WTC11 (cell line): ENCODE measurements around the gene ISG15. TPM values are rescaled to one million over a fixed set of nuclear protein-coding genes. Genes with fewer than 3 reads are reported as not detected.

ENCODE experiments used
- ATAC-seq: fragments of 200-7000 bp; cut with Tn5 transposase; 2 replicates; pipeline ENCODE4 v1.10.0; 2021; ENCODE audit warnings: mild to moderate bottlenecking, moderate library complexity
- CTCF ChIA-PET: fragments of 300-600 bp; sonication (Branson Sonifier 250); formaldehyde crosslinking; loops from one replicate; lab custom pipeline; 2021; ENCODE audit warnings: antibody characterized with exemption; lab: Charles Lee
- POLR2A ChIA-PET: fragments of 350-600 bp; sonication (Branson Sonifier 250); formaldehyde crosslinking; loops from one replicate; lab custom pipeline; 2021; ENCODE audit warnings: antibody characterized with exemption; lab: Charles Lee
- DNase-seq: peaks from one replicate; pipeline ENCODE4 v3.0.0; 2021; ENCODE audit warnings: low spot score
- H3K27ac Mint-ChIP-seq: 2 replicates; pipeline ENCODE4 v1.8.0; 2021; ENCODE audit warnings: mixed read lengths
- H3K27me3 Mint-ChIP-seq: 2 replicates; pipeline ENCODE4 v1.8.0; 2021; ENCODE audit warnings: low read depth, mild to moderate bottlenecking, moderate library complexity, mixed read lengths
- H3K36me3 Mint-ChIP-seq: 2 replicates; pipeline ENCODE4 v1.8.0; 2021; ENCODE audit warnings: mixed read lengths
- H3K4me1 Mint-ChIP-seq: 2 replicates; pipeline ENCODE4 v1.8.0; 2022; ENCODE audit warnings: mixed read lengths
- H3K4me3 Mint-ChIP-seq: 2 replicates; pipeline ENCODE4 v1.8.0; 2021; ENCODE audit warnings: mild to moderate bottlenecking, moderate library complexity, mixed read lengths
- H3K9me3 Mint-ChIP-seq: 2 replicates; pipeline ENCODE4 v1.8.0; 2021; ENCODE audit warnings: mixed read lengths
- JUN ChIP-seq: sonication (generic); formaldehyde crosslinking; IDR thresholded peaks from 2 replicates; pipeline ENCODE4 v1.8.0; 2023; ENCODE audit warnings: mild to moderate bottlenecking, missing genetic modification reagents
- MXD4 ChIP-seq: fragments of 250-450 bp; sonication (Bioruptor Pico); IDR thresholded peaks from 2 replicates; pipeline ENCODE4 v1.8.0; 2021; ENCODE audit warnings: mild to moderate bottlenecking, moderate library complexity, borderline replicate concordance
- MYBL2 ChIP-seq: sonication (generic); formaldehyde crosslinking; IDR thresholded peaks from 2 replicates; pipeline ENCODE4 v1.8.1; 2023; ENCODE audit warnings: mild to moderate bottlenecking, moderate library complexity, missing genetic modification reagents
- SOX15 ChIP-seq: fragments of 250-450 bp; sonication (Bioruptor Pico); IDR thresholded peaks from 2 replicates; pipeline ENCODE4 v1.9.0; 2021; ENCODE audit warnings: mild to moderate bottlenecking
- ZNF423 ChIP-seq: fragments of 250-450 bp; sonication (Bioruptor Pico); IDR thresholded peaks from 2 replicates; pipeline ENCODE4 v2.1.2; 2022; ENCODE audit warnings: mild to moderate bottlenecking, moderate library complexity
- total RNA-seq: library from RNA; stranded (reverse); gene quantifications from 3 replicates; pipeline ENCODE4 v1.2.3, GENCODE V29; 2021
- TF ChIP-seq, protein P1 (sequence below): sonication (generic); formaldehyde crosslinking; conservative IDR thresholded peaks from 2 replicates; pipeline ENCODE4 v1.8.1; 2022; ENCODE audit warnings: mild to moderate bottlenecking, missing genetic modification reagents
- TF ChIP-seq, protein P2 (sequence below): sonication (generic); formaldehyde crosslinking; IDR thresholded peaks from 2 replicates; pipeline ENCODE4 v1.8.1; 2023; ENCODE audit warnings: mild to moderate bottlenecking, missing genetic modification reagents
- TF ChIP-seq, protein P3 (sequence below): sonication (generic); formaldehyde crosslinking; IDR thresholded peaks from 2 replicates; pipeline ENCODE4 v1.8.0; 2023; ENCODE audit warnings: missing genetic modification reagents
- TF ChIP-seq, protein P4 (sequence below): fragments of 250-450 bp; sonication (Bioruptor Pico); IDR thresholded peaks from 2 replicates; pipeline ENCODE4 v1.9.0; 2021; ENCODE audit warnings: mild to moderate bottlenecking
- TF ChIP-seq, protein P5 (sequence below): sonication (generic); formaldehyde crosslinking; IDR thresholded peaks from 2 replicates; pipeline ENCODE4 v1.8.0; 2022; ENCODE audit warnings: missing genetic modification reagents
- TF ChIP-seq, protein P6 (sequence below): sonication (generic); formaldehyde crosslinking; IDR thresholded peaks from 2 replicates; pipeline ENCODE4 v1.8.0; 2022; ENCODE audit warnings: mild to moderate bottlenecking, missing genetic modification reagents
- TF ChIP-seq, protein P7 (sequence below): sonication (generic); formaldehyde crosslinking; conservative IDR thresholded peaks from 2 replicates; pipeline ENCODE4 v1.8.1; 2023; ENCODE audit warnings: mild to moderate bottlenecking, low read depth, missing genetic modification reagents, moderate library complexity

ISG15 gene
- total RNA-seq, 1 experiment from 2014 or later = 29.5 TPM

DNA sequence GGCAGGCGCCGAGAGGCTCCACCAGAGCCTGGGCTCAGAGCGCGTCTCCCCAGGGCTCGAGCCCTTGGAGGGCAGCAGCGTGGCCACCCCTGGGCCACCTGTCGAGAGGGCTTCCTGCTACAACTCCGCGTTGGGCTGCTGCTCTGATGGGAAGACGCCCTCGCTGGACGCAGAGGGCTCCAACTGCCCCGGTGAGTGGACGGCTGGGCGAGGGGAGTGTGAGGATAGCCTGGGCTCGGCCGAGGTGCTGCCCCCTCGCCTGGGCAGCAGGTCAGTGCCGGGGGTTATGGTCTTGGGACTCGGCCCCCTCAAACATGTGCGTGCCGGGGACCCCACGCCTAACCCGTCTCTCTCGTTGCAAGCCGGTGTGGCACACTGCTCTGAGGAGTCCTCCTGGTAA, 33.5 kb downstream of the ISG15 start (continued):
- TF ChIP-seq MYBL2 (CRISPR knock-in tag) (no peak), ZNF423 (CRISPR knock-in tag) (no peak), SOX15 (CRISPR knock-in tag) (no peak)
- TF ChIP-seq, protein P1, sequence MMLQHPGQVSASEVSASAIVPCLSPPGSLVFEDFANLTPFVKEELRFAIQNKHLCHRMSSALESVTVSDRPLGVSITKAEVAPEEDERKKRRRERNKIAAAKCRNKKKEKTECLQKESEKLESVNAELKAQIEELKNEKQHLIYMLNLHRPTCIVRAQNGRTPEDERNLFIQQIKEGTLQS (CRISPR knock-in tag) = no peak
- TF ChIP-seq, protein P2, sequence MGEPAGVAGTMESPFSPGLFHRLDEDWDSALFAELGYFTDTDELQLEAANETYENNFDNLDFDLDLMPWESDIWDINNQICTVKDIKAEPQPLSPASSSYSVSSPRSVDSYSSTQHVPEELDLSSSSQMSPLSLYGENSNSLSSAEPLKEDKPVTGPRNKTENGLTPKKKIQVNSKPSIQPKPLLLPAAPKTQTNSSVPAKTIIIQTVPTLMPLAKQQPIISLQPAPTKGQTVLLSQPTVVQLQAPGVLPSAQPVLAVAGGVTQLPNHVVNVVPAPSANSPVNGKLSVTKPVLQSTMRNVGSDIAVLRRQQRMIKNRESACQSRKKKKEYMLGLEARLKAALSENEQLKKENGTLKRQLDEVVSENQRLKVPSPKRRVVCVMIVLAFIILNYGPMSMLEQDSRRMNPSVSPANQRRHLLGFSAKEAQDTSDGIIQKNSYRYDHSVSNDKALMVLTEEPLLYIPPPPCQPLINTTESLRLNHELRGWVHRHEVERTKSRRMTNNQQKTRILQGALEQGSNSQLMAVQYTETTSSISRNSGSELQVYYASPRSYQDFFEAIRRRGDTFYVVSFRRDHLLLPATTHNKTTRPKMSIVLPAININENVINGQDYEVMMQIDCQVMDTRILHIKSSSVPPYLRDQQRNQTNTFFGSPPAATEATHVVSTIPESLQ (CRISPR knock-in tag) = no peak
- TF ChIP-seq, protein P3, sequence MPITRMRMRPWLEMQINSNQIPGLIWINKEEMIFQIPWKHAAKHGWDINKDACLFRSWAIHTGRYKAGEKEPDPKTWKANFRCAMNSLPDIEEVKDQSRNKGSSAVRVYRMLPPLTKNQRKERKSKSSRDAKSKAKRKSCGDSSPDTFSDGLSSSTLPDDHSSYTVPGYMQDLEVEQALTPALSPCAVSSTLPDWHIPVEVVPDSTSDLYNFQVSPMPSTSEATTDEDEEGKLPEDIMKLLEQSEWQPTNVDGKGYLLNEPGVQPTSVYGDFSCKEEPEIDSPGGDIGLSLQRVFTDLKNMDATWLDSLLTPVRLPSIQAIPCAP (CRISPR knock-in tag) = no peak

DNA sequence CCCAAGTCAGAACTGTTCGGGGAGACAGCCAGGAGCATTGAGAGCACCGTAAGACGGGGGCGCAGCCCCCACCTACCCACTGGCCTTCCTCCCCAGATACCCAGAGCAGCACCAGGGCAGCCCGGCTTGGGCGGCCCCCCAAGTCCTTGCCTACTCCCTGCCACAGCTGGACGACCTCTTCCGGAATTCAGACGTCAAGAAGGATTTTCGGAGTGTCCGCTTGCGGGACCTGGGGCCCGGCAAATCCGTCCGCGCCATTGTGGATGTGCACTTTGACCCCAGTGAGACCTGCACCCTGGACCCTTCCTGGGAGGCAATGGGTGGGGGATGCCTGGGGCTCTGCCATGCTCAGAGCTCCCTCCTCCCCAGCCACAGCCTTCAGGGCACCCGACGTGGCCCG, 34.1 kb downstream of the ISG15 start:
- POLR2A ChIA-PET = no interaction called here
- DNase-seq = no peak
- H3K36me3 Mint-ChIP-seq = peaks cover 15% of the 10 kb centered on the region
- H3K27ac Mint-ChIP-seq = no peak overlapping the region
- TF ChIP-seq, protein P4, sequence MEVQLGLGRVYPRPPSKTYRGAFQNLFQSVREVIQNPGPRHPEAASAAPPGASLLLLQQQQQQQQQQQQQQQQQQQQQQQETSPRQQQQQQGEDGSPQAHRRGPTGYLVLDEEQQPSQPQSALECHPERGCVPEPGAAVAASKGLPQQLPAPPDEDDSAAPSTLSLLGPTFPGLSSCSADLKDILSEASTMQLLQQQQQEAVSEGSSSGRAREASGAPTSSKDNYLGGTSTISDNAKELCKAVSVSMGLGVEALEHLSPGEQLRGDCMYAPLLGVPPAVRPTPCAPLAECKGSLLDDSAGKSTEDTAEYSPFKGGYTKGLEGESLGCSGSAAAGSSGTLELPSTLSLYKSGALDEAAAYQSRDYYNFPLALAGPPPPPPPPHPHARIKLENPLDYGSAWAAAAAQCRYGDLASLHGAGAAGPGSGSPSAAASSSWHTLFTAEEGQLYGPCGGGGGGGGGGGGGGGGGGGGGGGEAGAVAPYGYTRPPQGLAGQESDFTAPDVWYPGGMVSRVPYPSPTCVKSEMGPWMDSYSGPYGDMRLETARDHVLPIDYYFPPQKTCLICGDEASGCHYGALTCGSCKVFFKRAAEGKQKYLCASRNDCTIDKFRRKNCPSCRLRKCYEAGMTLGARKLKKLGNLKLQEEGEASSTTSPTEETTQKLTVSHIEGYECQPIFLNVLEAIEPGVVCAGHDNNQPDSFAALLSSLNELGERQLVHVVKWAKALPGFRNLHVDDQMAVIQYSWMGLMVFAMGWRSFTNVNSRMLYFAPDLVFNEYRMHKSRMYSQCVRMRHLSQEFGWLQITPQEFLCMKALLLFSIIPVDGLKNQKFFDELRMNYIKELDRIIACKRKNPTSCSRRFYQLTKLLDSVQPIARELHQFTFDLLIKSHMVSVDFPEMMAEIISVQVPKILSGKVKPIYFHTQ = no peak
- TF ChIP-seq, protein P5, sequence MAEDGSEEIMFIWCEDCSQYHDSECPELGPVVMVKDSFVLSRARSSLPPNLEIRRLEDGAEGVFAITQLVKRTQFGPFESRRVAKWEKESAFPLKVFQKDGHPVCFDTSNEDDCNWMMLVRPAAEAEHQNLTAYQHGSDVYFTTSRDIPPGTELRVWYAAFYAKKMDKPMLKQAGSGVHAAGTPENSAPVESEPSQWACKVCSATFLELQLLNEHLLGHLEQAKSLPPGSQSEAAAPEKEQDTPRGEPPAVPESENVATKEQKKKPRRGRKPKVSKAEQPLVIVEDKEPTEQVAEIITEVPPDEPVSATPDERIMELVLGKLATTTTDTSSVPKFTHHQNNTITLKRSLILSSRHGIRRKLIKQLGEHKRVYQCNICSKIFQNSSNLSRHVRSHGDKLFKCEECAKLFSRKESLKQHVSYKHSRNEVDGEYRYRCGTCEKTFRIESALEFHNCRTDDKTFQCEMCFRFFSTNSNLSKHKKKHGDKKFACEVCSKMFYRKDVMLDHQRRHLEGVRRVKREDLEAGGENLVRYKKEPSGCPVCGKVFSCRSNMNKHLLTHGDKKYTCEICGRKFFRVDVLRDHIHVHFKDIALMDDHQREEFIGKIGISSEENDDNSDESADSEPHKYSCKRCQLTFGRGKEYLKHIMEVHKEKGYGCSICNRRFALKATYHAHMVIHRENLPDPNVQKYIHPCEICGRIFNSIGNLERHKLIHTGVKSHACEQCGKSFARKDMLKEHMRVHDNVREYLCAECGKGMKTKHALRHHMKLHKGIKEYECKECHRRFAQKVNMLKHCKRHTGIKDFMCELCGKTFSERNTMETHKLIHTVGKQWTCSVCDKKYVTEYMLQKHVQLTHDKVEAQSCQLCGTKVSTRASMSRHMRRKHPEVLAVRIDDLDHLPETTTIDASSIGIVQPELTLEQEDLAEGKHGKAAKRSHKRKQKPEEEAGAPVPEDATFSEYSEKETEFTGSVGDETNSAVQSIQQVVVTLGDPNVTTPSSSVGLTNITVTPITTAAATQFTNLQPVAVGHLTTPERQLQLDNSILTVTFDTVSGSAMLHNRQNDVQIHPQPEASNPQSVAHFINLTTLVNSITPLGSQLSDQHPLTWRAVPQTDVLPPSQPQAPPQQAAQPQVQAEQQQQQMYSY (CRISPR knock-in tag) = no peak
- TF ChIP-seq, protein P6, sequence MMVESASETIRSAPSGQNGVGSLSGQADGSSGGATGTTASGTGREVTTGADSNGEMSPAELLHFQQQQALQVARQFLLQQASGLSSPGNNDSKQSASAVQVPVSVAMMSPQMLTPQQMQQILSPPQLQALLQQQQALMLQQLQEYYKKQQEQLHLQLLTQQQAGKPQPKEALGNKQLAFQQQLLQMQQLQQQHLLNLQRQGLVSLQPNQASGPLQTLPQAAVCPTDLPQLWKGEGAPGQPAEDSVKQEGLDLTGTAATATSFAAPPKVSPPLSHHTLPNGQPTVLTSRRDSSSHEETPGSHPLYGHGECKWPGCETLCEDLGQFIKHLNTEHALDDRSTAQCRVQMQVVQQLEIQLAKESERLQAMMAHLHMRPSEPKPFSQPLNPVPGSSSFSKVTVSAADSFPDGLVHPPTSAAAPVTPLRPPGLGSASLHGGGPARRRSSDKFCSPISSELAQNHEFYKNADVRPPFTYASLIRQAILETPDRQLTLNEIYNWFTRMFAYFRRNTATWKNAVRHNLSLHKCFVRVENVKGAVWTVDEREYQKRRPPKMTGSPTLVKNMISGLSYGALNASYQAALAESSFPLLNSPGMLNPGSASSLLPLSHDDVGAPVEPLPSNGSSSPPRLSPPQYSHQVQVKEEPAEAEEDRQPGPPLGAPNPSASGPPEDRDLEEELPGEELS (CRISPR knock-in tag) = no peak
- TF ChIP-seq, protein P7, sequence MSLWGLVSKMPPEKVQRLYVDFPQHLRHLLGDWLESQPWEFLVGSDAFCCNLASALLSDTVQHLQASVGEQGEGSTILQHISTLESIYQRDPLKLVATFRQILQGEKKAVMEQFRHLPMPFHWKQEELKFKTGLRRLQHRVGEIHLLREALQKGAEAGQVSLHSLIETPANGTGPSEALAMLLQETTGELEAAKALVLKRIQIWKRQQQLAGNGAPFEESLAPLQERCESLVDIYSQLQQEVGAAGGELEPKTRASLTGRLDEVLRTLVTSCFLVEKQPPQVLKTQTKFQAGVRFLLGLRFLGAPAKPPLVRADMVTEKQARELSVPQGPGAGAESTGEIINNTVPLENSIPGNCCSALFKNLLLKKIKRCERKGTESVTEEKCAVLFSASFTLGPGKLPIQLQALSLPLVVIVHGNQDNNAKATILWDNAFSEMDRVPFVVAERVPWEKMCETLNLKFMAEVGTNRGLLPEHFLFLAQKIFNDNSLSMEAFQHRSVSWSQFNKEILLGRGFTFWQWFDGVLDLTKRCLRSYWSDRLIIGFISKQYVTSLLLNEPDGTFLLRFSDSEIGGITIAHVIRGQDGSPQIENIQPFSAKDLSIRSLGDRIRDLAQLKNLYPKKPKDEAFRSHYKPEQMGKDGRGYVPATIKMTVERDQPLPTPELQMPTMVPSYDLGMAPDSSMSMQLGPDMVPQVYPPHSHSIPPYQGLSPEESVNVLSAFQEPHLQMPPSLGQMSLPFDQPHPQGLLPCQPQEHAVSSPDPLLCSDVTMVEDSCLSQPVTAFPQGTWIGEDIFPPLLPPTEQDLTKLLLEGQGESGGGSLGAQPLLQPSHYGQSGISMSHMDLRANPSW (CRISPR knock-in tag) = no peak
- no peak for TF ChIP-seq JUN (CRISPR knock-in tag)
- no peak for TF ChIP-seq MXD4 (CRISPR knock-in tag)
- TF ChIP-seq, all 79 proteins: peak for 0
- H3K4me1 Mint-ChIP-seq = no peaks in the 10 kb centered on the region
- H3K27me3 Mint-ChIP-seq = no peaks in the 10 kb centered on the region
- ATAC-seq = no peak
- CTCF ChIA-PET = interaction anchor here (0.8 kb wide), 1 partner anchor 12 kb away, joined by 3 read pairs; no protein-coding TSS in a partner anchor
- no peak overlapping the region for H3K4me3 Mint-ChIP-seq
- H3K9me3 Mint-ChIP-seq = peaks cover 4% of the 10 kb centered on the region
